ENCODE results near the gene CEP63. TPM values are rescaled to one million over a fixed set of nuclear protein-coding genes. Genes with fewer than 3 reads are reported as not detected.

Gene CEP63
- polyA plus RNA-seq, 3 donors = 11.1 to 18.8 (median 17.2) TPM

GRCh38 chr3:134608023-134608770 lies 122.3 kb downstream of the CEP63 start:
- Histone ChIP-seq H2AFZ (ENCODE audit: insufficient read depth, low read depth, low read length, poor library complexity, severe bottlenecking) (no peak overlapping the region), H3K9ac (ENCODE audit: insufficient read depth, low read length, poor library complexity, severe bottlenecking) (peak overlapping the region; percentile 6), H3K4me2 (replicated peaks; ENCODE audit: extremely low read depth, low read length, poor library complexity, severe bottlenecking) (no peak overlapping the region), H3K27me3 (ENCODE audit: control insufficient read depth in 2 of 2, insufficient read depth in 2 of 2, low read length in 2 of 2) (no peaks in the 10 kb centered on the region), H3K79me2 (ENCODE audit: insufficient read depth, low read length) (no peaks in the 10 kb centered on the region), H4K20me1 (ENCODE audit: insufficient read depth, low read length) (no peaks in the 10 kb centered on the region), H3K4me3 (replicated peaks in 1 of 3; ENCODE audit: low read depth in 2 of 3, low read length in 3 of 3) (no peak overlapping the region), H3K27ac (ENCODE audit: low read depth in 1 of 2, low read length in 2 of 2) (no peak overlapping the region), H3K36me3 (replicated peaks in 1 of 2; ENCODE audit: control insufficient read depth in 1 of 2, insufficient read depth in 2 of 2, low read length in 2 of 2) (no peaks in the 10 kb centered on the region), H3K4me1 (ENCODE audit: control insufficient read depth in 1 of 2, insufficient read depth in 2 of 2, low read length in 2 of 2) (peaks cover 38 to 44% of the 10 kb centered on the region in 2 donors), H3K9me3 (replicated peaks in 1 of 2; ENCODE audit: control insufficient read depth in 1 of 2, insufficient read depth in 1 of 2, low read length in 2 of 2) (no peaks in the 10 kb centered on the region)
- TF ChIP-seq CTCF (IDR thresholded peaks at IDR 0.05) = no peak
- peaks cover 53% of the 10 kb centered on the region for H3K4me1 Mint-ChIP-seq
- no peak overlapping the region for H3K27ac Mint-ChIP-seq
- WGBS (ENCODE audit: insufficient coverage) = 94% methylated on average over 6 of the region's 6 CpGs
- H3K9me3 Mint-ChIP-seq = no peaks in the 10 kb centered on the region
- DNase-seq = no peak
- H3K27me3 Mint-ChIP-seq (ENCODE audit: low read depth in 3 of 3) = peaks cover 0 to 5% (median 2%) of the 10 kb centered on the region in 3 donors
- intact Hi-C loops (cut with micrococcal nuclease) = loop anchor here in 1 of 2 donors (10.0 kb wide), 1 partner anchor 1287 kb away; no protein-coding TSS in a partner anchor
- H3K4me3 Mint-ChIP-seq = no peak overlapping the region
- no peaks in the 10 kb centered on the region for H3K36me3 Mint-ChIP-seq

DNA sequence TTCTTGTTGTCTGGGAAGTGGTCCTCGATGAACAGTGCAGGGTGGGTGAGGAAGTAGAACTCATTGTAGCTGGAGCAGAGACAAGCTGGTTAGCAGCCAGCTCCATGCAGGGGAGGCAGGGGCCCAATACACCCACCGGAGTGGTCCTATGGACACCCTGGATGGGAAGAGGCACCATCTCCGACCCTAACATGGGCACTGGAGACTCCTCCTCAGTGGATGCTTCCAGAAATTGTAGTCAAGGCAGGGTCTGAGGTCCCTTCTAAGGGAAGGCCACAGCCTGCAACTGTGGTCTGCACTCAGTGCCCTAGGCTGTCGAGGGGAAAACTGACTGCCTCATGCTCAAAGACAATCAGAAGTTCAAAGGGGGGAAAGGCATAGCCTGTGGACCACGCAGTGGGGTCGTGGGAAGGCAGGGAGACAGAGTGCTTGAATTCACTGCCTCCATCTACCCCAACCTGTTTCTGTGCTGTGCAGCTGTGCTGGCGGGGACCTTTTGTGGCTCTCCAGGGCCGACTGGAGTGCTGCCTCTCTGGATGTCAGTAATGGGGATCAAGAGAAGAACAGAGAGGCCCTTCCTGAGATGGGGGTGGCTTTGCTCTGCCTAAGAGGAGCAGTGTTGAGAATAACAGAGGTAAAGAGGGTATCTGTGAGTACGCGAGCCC lies 123.0 kb downstream of the CEP63 start:
- WGBS (ENCODE audit: insufficient coverage) = 69% methylated on average over 5 of the region's 10 CpGs
- Mint-ChIP-seq H3K9me3 (no peaks in the 10 kb centered on the region), H3K4me1 (peaks cover 46% of the 10 kb centered on the region), H3K27me3 (ENCODE audit: low read depth in 3 of 3) (peaks cover 0 to 5% (median 2%) of the 10 kb centered on the region in 3 donors), H3K36me3 (no peaks in the 10 kb centered on the region), H3K27ac (peak overlapping the region in 1 of 7 donors; percentile 7), H3K4me3 (no peak overlapping the region)
- DNase-seq = no peak
- no peak overlapping the region for H3K4me3 ChIP-seq (replicated peaks in 1 of 3; ENCODE audit: low read depth in 2 of 3, low read length in 3 of 3)
- H3K4me2 ChIP-seq (replicated peaks; ENCODE audit: extremely low read depth, low read length, poor library complexity, severe bottlenecking) = no peak overlapping the region
- H3K9ac ChIP-seq (ENCODE audit: insufficient read depth, low read length, poor library complexity, severe bottlenecking) = no peak overlapping the region
- TF ChIP-seq CTCF (IDR thresholded peaks at IDR 0.05) = no peak
- no peaks in the 10 kb centered on the region for H4K20me1 ChIP-seq (ENCODE audit: insufficient read depth, low read length)
- intact Hi-C loops (cut with micrococcal nuclease) = loop anchor here in 1 of 2 donors (10.0 kb wide), 1 partner anchor 1286 kb away; no protein-coding TSS in a partner anchor
- H3K4me1 ChIP-seq (ENCODE audit: control insufficient read depth in 1 of 2, insufficient read depth in 2 of 2, low read length in 2 of 2) = peaks cover 33 to 38% of the 10 kb centered on the region in 2 donors
- no peaks in the 10 kb centered on the region for H3K9me3 ChIP-seq (replicated peaks in 1 of 2; ENCODE audit: control insufficient read depth in 1 of 2, insufficient read depth in 1 of 2, low read length in 2 of 2)
- no peak overlapping the region for H3K27ac ChIP-seq (ENCODE audit: low read depth in 1 of 2, low read length in 2 of 2)
- H3K79me2 ChIP-seq (ENCODE audit: insufficient read depth, low read length) = no peaks in the 10 kb centered on the region
- no peaks in the 10 kb centered on the region for H3K27me3 ChIP-seq (ENCODE audit: control insufficient read depth in 2 of 2, insufficient read depth in 2 of 2, low read length in 2 of 2)
- H3K36me3 ChIP-seq (replicated peaks in 1 of 2; ENCODE audit: control insufficient read depth in 1 of 2, insufficient read depth in 2 of 2, low read length in 2 of 2) = no peaks in the 10 kb centered on the region
- no peak overlapping the region for H2AFZ ChIP-seq (ENCODE audit: insufficient read depth, low read depth, low read length, poor library complexity, severe bottlenecking)
